Fibroblast of lung (primary cell): ENCODE measurements around the gene ABCB11.

ENCODE experiments used
- CTCF ChIP-seq, 2 donors: IDR thresholded peaks in 1 of 2; conservative IDR thresholded peaks in 1 of 2; 1 replicate in 1 of 2; 2 replicates in 1 of 2; pipeline ENCODE4 v1.5.1; 2011 to 2012; ENCODE audit warnings: low read length in 2 of 2, control low read depth in 1 of 2, inconsistent platforms in 1 of 2, low read depth in 1 of 2, mild to moderate bottlenecking in 1 of 2
- EZH2 ChIP-seq: IDR thresholded peaks from 2 replicates; pipeline ENCODE4 v1.5.1; 2012; ENCODE audit warnings: low read length, control low read depth, mild to moderate bottlenecking; ENCODE audit errors: missing control alignments

- TF ChIP-seq CTCF (conservative IDR thresholded peaks at IDR 0.05 in 1 of 2, IDR thresholded peaks at IDR 0.05 in 1 of 2; ENCODE audit: low read depth in 1 of 2, low read length in 2 of 2) (no peak), EZH2 (no peak)
Measured at GRCh38 chr2:169069341-169069740, 38.2 kb upstream of the ABCB11 start, which contains the start of gene DHRS9.
